ENCODE measurements around the gene ARHGEF37. TPM values are rescaled to one million over a fixed set of nuclear protein-coding genes. Genes with fewer than 3 reads are reported as not detected.

ARHGEF37 gene
- total RNA-seq, 1 experiment from 2014 or later: 0.32 TPM

GRCh38 chr5:149632311-149633251 is 51.3 kb downstream of the ARHGEF37 start:
- peak in 1 of 2 experiments; percentile 35 for DNase-seq (ENCODE audit: low read depth in 1 of 2, low spot score in 2 of 2)
- H3K27ac ChIP-seq: no peak overlapping the region

GRCh38 chr5:149633476-149634350 is 52.4 kb downstream of the ARHGEF37 start:
- H3K4me3 ChIP-seq: no peak overlapping the region
- H3K27me3 ChIP-seq (replicated peaks): no peaks in the 10 kb centered on the region
- DNase-seq (ENCODE audit: low read depth in 1 of 2, low spot score in 2 of 2): no peak

More at GRCh38 chr5:149632311-149633251, 51.3 kb downstream of the ARHGEF37 start:
- H3K36me3 ChIP-seq: no peaks in the 10 kb centered on the region
- H3K4me3 ChIP-seq: no peak overlapping the region
- H3K27me3 ChIP-seq (replicated peaks): no peaks in the 10 kb centered on the region
- H3K9me3 ChIP-seq (replicated peaks): no peaks in the 10 kb centered on the region
- peaks cover 16% of the 10 kb centered on the region for H3K4me1 ChIP-seq (replicated peaks)

GRCh38 chr5:149635394-149635793 is 54.1 kb downstream of the ARHGEF37 start:
- DNase-seq (ENCODE audit: low read depth in 1 of 2, low spot score in 2 of 2): no peak
- H3K27me3 ChIP-seq (replicated peaks): no peaks in the 10 kb centered on the region
- no peak overlapping the region for H3K27ac ChIP-seq
- no peak overlapping the region for H3K4me3 ChIP-seq
- H3K36me3 ChIP-seq: no peaks in the 10 kb centered on the region
- H3K4me1 ChIP-seq (replicated peaks): peaks cover 16% of the 10 kb centered on the region
- H3K9me3 ChIP-seq (replicated peaks): no peaks in the 10 kb centered on the region

More at GRCh38 chr5:149633476-149634350, 52.4 kb downstream of the ARHGEF37 start:
- no peaks in the 10 kb centered on the region for H3K9me3 ChIP-seq (replicated peaks)
- H3K4me1 ChIP-seq (replicated peaks): peaks cover 16% of the 10 kb centered on the region
- no peak overlapping the region for H3K27ac ChIP-seq
- H3K36me3 ChIP-seq: no peaks in the 10 kb centered on the region

- Histone ChIP-seq H3K4me1 (replicated peaks) (peaks cover 13% of the 10 kb centered on the region), H3K4me3 (no peak overlapping the region), H3K27me3 (replicated peaks) (no peaks in the 10 kb centered on the region), H3K36me3 (no peaks in the 10 kb centered on the region), H3K27ac (no peak overlapping the region), H3K9me3 (replicated peaks) (no peaks in the 10 kb centered on the region)
- DNase-seq (ENCODE audit: low read depth in 1 of 2, low spot score in 2 of 2): no peak
These were observed 55.0 kb downstream of the ARHGEF37 start for GRCh38 chr5:149636191-149636860.

- Histone ChIP-seq H3K36me3 (no peaks in the 10 kb centered on the region), H3K4me3 (no peak overlapping the region), H3K27ac (no peak overlapping the region), H3K9me3 (replicated peaks) (no peaks in the 10 kb centered on the region), H3K27me3 (replicated peaks) (no peaks in the 10 kb centered on the region), H3K4me1 (replicated peaks) (peaks cover 13% of the 10 kb centered on the region)
- DNase-seq (ENCODE audit: low read depth in 1 of 2, low spot score in 2 of 2): peak; percentile 62 to 93
These were observed 55.6 kb downstream of the ARHGEF37 start for GRCh38 chr5:149636861-149637246.

GRCh38 chr5:149638136-149638535 is 56.8 kb downstream of the ARHGEF37 start:
- Histone ChIP-seq H3K36me3 (no peaks in the 10 kb centered on the region), H3K4me1 (replicated peaks) (peaks cover under 1% of the 10 kb centered on the region; the same call in 1 of the 2 replicates)

GRCh38 chr5:149638546-149639241 is 57.4 kb downstream of the ARHGEF37 start:
- H3K9me3 ChIP-seq (replicated peaks): no peaks in the 10 kb centered on the region
- H3K4me1 ChIP-seq (replicated peaks): no peaks in the 10 kb centered on the region
- no peaks in the 10 kb centered on the region for H3K27me3 ChIP-seq (replicated peaks)
- no peak overlapping the region for H3K4me3 ChIP-seq
- no peak overlapping the region for H3K27ac ChIP-seq
- no peaks in the 10 kb centered on the region for H3K36me3 ChIP-seq
- DNase-seq (ENCODE audit: low read depth in 1 of 2, low spot score in 2 of 2): no peak

More at GRCh38 chr5:149638136-149638535, 56.8 kb downstream of the ARHGEF37 start:
- H3K27me3 ChIP-seq (replicated peaks): no peaks in the 10 kb centered on the region
- no peak overlapping the region for H3K27ac ChIP-seq
- no peak overlapping the region for H3K4me3 ChIP-seq
- no peak for DNase-seq (ENCODE audit: low read depth in 1 of 2, low spot score in 2 of 2)
- H3K9me3 ChIP-seq (replicated peaks): no peaks in the 10 kb centered on the region

- no peaks in the 10 kb centered on the region for H3K9me3 ChIP-seq (replicated peaks)
- no peaks in the 10 kb centered on the region for H3K27me3 ChIP-seq (replicated peaks)
- H3K36me3 ChIP-seq: no peaks in the 10 kb centered on the region
- no peak overlapping the region for H3K27ac ChIP-seq
- no peak for DNase-seq (ENCODE audit: low read depth in 1 of 2, low spot score in 2 of 2)
- no peak overlapping the region for H3K4me3 ChIP-seq
- H3K4me1 ChIP-seq (replicated peaks): no peaks in the 10 kb centered on the region
These were observed 58.4 kb downstream of the ARHGEF37 start for GRCh38 chr5:149639737-149640136.

- Histone ChIP-seq H3K27ac (no peak overlapping the region), H3K27me3 (replicated peaks) (no peaks in the 10 kb centered on the region), H3K4me1 (replicated peaks) (no peaks in the 10 kb centered on the region), H3K4me3 (no peak overlapping the region), H3K36me3 (no peaks in the 10 kb centered on the region), H3K9me3 (replicated peaks) (no peaks in the 10 kb centered on the region)
- DNase-seq (ENCODE audit: low read depth in 1 of 2, low spot score in 2 of 2): no peak
These were observed 59.2 kb downstream of the ARHGEF37 start for GRCh38 chr5:149640350-149640999.

- DNase-seq (ENCODE audit: low read depth in 1 of 2, low spot score in 2 of 2): no peak
- Histone ChIP-seq H3K4me3 (no peak overlapping the region), H3K36me3 (no peaks in the 10 kb centered on the region), H3K4me1 (replicated peaks) (no peaks in the 10 kb centered on the region), H3K27ac (no peak overlapping the region), H3K27me3 (replicated peaks) (no peaks in the 10 kb centered on the region), H3K9me3 (replicated peaks) (no peaks in the 10 kb centered on the region)
These were observed 59.8 kb downstream of the ARHGEF37 start for GRCh38 chr5:149641000-149641576.

GRCh38 chr5:149641600-149641999 is 60.3 kb downstream of the ARHGEF37 start:
- no peak overlapping the region for H3K4me3 ChIP-seq
- DNase-seq (ENCODE audit: low read depth in 1 of 2, low spot score in 2 of 2): no peak

GRCh38 chr5:149643781-149644180 is 62.5 kb downstream of the ARHGEF37 start:
- H3K27me3 ChIP-seq (replicated peaks): no peaks in the 10 kb centered on the region
- no peaks in the 10 kb centered on the region for H3K4me1 ChIP-seq (replicated peaks)
- H3K36me3 ChIP-seq: no peaks in the 10 kb centered on the region
- H3K9me3 ChIP-seq (replicated peaks): no peaks in the 10 kb centered on the region
- no peak for DNase-seq (ENCODE audit: low read depth in 1 of 2, low spot score in 2 of 2)
- no peak overlapping the region for H3K4me3 ChIP-seq
- H3K27ac ChIP-seq: no peak overlapping the region

More at GRCh38 chr5:149641600-149641999, 60.3 kb downstream of the ARHGEF37 start:
- no peaks in the 10 kb centered on the region for H3K4me1 ChIP-seq (replicated peaks)
- H3K36me3 ChIP-seq: no peaks in the 10 kb centered on the region
- H3K9me3 ChIP-seq (replicated peaks): no peaks in the 10 kb centered on the region
- H3K27ac ChIP-seq: no peak overlapping the region
- H3K27me3 ChIP-seq (replicated peaks): no peaks in the 10 kb centered on the region
